HK-2 (cell line): ENCODE results near the gene DNAH9.
"Not testable (repeated sequence)": the region's sequence is repeated elsewhere in the genome, so short reads cannot be mapped to it uniquely, and the experiment has no call there.

Experiments
- DNase-seq: peaks from one replicate; pipeline ENCODE4 v3.0.0-alpha.2; 2018; ENCODE audit not compliant: unreplicated experiment

Gene DNAH9

DNA sequence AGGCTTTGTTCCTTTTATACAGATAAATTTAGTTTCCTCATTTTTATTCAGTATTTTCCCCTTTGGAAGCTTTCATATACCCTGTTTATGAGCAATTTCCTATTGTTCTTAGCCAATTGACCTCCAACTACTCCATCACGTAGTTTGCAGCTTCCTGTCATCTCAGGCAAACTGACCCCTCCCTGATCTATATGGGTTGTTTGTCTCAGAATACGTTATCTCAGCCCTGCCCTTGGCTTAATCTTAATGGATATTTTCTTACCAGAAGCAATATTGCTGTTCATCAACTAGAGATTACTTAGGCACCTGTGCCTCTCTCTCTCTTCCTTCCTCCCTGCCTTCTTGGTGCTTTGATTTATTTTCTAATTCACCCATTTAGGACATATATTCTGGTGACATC lies 317.8 kb downstream of the DNAH9 start:
- no peak for DNase-seq

DNA sequence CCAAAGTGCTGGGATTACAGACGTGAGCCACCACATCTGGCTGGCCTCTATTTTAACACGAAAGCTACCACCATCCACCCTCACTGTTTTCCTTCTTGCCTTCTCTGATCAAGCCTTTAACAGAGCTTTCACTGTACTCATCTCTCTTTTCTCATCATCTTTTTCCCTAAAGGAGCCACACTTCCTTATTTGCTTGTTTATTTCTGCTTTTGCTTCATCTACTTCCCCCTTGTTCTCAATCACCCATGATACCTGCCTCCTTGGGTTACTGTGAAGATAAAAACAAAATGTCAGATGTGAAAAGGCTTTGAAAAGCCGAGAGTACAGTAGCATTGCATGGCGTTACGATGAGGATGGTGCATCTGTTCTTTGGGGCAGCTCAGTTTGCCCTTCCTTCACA lies 319.1 kb downstream of the DNAH9 start:
- no peak for DNase-seq

DNA sequence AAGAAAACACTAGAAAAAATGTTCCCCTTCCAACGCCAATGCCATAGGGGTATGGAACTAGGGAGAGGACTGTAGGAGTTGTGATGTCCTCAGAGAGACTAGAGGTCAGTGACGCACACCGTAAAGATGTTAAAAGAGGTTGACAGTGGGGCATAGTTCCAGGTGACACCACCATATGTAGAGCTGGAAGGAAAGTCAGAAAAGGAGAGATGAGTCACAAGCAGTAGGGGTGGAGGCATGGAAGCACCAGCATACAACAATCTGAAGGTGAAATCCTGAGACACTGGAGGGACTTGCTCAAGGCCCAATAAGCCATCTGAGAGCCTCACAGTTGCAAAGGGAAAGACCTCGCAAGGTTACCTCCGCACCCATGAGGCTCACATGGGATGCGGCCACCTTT lies 323.0 kb downstream of the DNAH9 start:
- no peak for DNase-seq

DNA sequence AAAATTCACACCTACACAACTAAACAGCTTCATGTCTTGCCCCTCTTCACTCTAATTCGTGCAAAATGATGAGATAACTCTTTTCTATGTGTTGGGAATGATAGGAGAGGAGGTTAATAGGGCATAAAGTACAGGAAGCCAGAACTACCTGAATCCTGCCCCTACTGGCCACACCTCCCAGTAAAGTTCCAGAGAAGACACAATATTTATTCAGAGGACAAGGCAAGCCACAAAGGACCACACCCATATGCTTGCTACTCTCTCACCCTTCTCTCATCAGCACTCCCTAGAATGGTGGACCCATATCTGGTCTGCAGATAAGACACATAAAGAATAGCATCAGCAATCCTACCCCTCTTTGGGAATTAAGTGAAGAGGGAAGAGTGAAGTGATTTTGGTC lies 324.4 kb downstream of the DNAH9 start:
- no peak for DNase-seq

DNA sequence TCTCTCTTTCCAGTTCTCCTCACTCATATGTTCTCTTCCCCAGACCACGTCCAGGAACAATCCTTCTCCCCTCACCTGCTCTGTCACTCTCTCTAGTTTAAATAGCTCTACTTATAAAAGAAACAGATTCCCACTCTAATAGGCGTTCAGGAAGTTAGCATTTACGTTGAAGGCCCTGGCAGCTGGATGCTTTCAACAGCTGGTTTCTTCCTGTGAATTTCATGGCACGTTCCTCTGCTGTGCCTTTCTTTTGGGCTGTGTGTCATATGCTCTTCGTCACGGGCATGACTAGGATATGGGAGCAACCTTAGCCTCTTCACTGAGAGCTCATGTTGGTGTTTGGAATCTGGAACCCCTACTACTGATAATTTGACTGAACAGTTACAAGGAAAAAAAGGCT lies 325.8 kb downstream of the DNAH9 start:
- no peak for DNase-seq

DNA sequence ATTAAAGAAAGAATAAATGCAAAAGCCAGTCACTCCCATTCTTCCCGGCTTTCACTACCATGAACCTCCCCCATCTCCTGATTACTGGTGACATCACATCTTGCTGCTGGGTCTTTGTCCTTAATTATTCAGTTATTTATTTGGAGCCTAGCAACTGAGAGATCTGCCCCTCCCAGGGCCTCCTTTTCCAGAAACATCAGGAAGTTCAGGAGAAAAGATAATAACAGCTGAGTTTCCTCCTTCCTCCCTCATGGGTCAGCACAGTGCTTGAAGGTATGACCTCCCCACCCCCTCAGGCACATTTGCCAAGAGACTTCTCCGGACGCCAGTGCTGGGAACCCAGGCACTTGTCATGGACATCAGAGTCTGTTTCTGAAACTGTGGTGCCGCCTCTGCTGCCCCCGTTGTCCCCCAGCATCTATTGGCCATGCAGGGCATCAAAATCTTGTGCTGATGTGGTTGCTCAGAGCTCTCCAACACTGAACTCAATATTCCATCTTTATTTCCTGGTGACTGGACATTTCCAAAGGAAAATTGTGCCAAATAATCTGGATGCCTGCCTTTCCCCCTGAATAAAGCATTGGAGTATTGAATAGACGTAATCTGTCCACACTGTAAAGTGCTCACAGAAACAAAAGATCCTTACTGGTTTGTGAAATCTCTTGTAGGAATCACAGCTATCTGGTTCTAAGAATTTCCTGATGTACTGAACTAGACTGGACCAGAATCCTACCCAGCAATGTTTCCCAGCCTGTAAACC lies 327.2 kb downstream of the DNAH9 start:
- DNase-seq = no peak

DNA sequence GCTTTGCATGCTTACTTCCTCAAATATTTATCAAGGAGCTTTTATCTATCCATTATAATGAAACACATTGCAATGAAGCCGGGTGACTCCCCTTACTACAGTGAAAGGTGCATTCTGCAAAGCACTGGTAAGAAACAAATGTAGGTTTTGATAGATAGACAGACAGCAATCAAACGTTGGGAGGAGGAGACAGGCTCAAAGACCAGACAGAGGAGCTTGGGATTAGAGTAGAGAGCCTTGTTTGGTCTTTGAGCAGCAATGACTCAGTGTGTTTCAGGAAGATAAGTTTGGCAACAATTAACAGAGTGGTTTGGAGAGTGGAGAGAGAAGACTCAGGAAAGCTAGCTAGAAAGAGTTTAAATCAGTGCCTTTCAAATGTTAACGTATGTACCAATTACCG lies 330.2 kb downstream of the DNAH9 start:
- DNase-seq = no peak

DNA sequence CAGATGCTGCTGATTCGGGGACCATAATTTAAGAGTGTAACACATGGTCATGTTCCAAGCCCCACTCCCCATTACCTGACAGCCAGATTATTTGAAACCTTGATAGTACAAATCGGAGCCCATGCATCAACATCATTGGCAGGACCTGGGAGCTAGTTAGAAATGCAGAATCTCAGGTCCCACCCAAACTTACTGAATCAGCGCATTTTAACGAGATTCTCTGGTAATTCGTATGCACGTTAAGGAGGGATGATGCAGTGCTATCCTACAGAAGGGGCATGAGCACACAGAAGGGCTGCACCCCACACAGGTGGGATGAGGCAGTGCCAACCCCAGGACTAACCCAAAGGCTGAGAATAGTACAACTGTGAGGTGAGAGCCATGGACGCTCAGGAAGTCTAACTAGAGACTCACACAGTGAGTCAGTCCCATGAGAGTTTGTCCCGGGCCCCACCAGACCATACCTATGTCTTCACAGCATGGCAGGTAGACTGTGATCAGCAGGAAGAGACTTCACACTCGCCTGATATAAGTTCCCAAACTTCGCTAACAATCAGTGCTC lies 334.1 kb downstream of the DNAH9 start:
- DNase-seq = no peak

DNA sequence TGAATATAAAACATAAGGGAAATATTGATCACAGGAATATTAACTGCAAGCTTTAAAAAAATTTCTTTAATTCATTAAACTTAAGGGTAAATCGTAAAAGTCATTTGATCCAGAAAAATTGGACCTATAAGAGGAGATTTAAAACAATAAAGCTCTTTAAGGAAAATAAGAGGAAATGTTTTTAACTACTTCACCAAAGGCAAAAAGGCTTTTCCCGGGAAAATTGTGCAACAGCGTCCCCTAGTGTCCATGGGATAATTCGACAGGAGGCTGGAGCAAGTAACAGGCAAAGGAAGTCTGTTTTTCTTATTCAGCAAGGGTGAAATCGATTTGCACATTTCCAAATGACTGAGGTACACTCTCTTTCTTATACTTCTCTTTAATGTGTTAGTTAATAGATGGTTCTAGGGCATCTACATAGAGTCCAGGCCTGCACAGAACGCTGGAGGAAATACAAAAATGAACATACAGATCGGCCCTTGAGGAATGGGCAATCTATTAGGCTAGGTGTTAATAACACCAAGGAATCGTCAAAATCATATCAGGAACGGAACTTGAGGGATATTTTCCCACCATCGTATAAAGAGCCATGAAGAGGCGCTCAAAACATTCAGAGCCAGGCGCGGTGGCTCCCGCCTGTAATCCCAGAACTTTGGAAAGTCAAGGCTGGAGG lies 337.6 kb downstream of the DNAH9 start:
- peak; percentile 60 for DNase-seq

DNA sequence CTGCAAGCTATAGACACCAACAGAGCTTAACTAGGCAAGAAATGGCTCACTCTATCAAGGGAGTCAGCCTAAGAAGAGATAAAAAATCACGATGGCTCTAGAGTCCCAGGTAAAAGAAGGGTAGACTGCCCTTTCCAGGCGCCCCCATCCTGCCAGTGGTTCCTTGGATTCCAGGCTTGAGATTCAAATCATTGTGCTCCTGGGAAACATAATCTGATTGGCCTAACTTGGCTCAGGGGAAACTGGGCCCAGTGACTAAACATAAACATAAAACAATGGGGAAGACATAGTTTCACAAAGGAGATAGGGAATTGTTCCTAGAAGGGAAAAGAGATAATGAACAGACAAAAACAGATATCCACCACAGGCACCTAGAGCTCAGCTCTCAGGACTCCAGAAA lies 342.6 kb downstream of the DNAH9 start:
- no peak for DNase-seq

DNA sequence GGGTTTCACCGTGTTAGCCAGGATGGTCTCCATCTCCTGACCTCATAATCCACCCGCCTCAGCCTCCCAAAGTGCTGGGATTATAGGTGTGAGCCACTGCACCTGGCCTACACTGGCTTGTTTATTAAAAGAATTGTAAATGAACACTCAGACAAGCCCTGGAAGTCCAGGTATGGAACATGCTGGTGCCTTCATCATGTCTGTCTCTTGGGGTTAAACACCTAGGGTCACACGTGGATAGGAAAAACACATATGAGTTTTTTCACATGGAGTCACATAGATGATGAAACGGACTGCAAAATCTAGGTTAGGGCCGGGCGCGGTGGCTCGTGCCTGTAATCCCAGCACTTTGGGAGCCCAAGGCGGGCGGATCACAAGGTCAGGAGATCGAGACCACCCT lies 344.8 kb downstream of the DNAH9 start:
- DNase-seq = not testable (repeated sequence)

DNA sequence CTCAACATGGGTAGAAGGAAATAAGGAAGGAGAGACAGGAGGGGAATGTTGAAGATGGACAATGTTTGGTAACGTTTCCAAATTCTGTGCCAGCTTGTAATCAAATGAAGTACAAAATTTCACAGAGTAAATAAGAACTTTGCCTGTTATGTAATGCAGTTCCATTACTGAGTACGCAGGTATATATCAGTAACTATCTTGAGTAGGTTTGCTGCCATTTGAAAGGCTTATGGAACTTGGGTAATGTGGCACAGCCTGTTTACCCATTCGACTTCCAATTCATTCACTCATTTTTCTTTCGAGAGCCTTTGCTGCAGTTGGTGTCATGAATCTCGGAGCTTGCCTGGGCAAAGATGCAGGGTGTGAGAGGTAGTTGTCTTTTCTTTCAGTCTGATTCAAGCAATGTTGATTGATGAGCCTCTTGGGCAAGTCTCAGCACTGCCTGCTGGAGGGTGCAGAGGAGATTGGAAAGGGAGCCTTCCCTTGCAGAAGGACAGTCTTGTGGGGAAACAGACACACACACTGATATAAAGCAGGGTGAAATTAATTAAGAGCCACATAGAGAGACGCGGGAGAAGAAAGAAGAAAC lies 345.6 kb downstream of the DNAH9 start:
- no peak for DNase-seq

DNA sequence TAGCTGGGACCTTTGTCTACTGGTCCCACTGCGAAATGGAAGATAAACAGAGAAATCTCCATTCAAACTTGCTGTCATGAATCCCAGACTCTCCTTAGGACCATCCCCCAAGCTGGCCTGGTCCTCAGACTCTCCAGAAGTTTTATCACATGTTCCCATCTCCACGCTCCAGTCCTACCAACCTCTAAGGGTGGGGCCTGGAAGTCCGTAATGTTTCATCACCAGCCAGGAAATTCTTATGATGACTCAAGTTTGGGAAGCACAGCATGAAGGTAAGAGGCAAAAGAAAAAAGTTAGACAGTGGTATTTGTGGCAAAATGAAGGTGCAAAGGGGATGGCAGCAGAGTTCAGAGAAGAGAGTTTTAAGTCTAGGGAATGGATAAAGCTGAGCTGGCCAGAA lies 346.3 kb downstream of the DNAH9 start:
- no peak for DNase-seq

DNA sequence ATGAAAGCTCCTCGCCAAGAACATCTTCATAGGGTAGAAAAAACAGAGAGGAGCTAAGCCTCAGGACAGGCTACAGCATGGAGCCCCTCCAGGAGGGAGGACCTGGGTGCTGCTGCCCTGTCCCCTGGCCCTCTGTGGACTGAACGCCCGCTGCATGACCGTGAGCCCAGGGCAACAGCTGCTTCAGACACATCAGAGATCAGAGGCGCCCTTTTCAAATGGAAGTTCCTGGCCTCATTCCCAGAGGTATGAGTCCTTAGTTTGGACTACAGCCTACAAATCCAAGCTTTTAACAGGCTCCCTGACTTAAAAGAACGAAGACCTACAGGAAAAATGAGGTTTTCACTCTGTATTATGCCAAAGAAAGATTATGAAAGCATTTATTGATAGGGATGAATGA lies 350.5 kb downstream of the DNAH9 start:
- no peak for DNase-seq

DNA sequence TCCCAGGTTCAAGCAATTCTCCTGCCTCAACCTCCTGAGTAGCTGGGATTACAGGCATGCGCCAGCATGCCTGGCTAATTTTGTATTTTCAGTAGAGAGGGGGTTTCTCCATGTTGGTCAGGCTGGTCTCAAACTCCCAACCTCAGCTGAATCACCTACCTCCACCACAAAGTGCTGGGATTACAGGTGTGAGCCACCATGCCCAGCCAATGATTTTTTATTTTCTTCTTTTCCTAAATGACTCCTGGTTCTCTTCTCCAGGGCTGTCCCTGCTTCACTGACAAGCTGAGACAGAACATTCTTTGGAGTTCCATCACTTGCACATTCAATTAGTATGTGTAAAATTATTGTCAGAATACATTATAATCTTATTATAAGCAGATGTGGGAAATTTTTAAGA lies 351.3 kb downstream of the DNAH9 start:
- DNase-seq = not testable (repeated sequence)

DNA sequence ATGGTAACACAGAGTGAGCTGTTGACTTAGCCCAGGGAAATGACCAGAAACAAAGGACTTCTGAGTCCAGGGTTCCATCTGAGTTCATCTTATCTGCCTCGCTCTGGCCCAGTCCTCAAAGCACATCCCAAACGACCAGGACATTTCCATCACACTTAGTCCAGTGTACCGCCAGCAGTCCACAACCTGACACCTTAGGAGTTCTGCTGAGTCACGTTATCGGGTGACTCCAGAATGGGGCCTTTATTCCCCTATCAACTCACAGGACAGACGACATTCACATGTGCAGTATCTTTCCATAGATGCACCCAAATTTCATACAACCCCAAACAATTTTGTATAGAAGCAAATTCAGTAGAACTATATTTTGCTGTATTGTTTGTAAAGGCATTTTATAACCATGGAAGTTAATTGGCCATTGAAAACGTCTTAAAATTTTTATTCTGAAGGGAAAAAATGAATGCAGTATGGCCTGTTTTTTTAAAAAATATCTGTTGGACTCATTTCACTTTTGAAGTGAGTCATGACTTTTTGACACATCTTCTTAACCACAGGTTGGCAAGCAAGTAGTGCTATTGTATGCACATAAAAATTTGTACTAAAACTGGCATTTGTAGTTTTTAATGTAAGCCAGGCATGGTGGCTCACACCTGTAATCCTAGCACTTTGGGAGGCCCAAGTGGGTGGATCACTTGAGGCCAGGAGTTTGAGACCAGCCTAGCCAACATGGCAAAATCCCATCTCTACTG lies 352.7 kb downstream of the DNAH9 start:
- no peak for DNase-seq

DNA sequence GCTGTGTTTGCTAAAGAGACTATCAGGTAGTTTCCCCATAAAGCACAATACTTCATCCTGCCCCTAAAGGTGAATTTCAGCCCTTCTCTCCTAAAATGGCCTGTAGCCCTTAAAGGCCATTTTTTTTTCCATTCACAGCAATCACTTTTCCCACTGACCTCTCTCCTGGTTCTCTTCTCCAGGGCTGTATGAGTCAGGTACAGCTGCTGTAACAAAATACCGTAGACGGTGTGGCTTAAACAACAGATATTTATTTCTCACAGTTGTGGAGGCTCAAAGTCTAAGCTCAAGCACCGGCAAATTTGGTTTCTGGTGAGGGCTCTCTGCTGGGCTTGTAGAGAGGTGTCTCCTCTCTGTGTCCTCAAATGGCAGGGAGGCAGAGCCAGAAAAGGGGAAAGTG lies 354.3 kb downstream of the DNAH9 start:
- no peak for DNase-seq

DNA sequence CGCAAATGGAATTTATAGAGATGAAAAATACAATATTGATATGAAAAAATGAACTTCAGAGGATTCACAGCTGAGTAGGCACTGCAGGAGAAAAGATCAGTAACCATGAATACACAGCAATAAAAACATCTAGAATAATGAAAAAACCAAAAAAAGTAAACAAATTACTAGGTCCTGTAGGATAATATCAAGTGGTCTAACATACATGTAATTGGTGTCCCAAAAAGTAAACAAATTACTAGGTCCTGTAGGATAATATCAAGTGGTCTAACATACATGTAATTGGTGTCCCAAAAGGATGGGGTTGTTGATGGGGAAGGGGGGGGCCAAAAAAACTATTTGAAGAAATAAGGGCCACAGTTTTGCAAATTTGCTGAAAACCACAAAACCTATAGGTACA lies 355.7 kb downstream of the DNAH9 start:
- no peak for DNase-seq

DNA sequence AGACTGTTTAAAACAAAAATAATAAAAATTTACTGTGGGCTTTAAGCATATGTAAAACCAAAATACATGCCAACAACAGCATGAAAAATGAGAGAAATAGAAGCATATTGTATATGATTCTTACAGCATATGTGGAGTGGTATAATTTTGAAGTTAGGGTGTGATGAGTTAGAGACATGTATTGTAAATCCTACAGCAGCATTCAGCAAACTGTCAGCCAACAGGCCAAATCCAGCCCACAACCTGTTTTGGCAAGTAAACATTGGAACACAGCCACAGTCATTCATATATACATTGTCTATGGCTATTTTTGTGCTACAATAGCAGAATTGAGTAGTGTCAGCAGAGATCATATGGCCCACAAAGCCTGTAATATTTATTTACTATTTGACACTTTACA lies 356.7 kb downstream of the DNAH9 start:
- DNase-seq = no peak

DNA sequence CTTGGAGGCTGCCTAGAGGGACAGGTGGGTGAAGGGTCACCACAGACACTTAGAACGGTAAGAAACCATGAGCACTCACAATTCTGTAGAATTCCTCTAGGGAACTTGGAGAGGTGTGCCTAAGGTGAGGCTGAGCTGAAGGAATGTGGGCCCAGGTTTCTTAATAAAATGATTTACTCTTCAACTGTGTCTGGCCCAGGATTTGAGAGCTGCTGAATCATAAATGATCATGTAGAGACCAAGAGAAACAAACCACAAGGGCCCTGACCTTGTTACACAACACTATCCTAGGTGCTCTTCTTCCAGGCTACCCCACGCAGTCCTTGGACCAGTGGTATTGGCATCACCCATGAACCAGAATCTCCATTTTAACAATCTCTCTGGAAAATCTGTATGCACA lies 371.3 kb downstream of the DNAH9 start:
- no peak for DNase-seq

DNA sequence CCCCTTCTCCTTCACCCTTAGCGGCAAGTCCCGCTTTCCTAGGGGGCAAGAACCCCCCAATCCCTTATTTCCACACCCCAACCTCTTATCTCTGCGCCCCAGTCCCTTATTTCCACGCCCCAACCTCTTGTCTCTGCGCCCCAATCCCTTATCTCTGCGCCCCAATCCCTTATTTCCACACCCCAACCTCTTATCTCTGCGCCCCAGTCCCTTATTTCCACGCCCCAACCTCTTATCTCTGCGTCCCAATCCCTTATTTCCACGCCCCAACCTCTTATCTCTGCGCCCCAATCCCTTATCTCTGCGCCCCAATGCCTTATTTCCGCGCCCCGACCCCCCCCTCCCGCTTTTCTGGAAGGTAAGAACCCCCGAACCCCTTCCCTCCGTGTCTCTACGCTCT lies 374.5 kb downstream of the DNAH9 start:
- DNase-seq = not testable (repeated sequence)

DNA sequence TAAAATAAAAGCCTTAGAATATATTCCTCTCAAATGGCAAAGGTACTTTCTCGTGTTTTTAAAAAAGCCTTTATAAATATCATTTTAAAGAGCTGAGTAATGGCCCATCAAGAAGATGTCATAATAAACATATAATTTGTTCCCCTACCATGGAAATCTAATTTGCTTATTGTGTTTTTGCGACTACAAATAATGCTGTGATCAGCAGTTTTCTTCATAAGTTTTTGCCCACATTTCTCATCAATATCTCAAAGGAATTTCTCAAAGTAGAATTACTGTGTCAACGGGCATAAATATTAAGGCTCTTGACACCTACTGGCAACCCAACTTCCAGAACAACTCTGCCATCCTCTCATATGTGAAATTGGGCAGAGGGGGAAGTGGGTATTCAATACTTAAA lies 381.5 kb downstream of the DNAH9 start:
- no peak for DNase-seq
